ENCODE data around the gene METTL25.

Gene METTL25

DNA sequence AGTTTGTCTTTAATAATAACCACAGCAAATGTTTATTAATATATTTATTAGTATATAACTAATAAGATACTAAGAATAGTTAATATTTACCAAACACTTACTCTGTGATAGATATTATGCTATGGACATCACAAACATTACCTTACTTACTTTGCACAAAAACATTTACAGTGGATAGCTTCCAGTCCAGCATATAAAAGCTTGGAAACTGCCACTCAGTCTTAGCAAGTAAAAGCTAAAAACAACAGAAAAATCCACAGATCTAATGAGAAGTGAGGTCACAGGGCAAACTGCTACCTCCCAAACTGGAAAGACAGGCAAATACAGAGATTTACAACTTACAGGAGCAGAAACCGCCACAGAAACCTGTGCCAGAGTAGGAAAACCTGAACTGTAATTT lies 99.8 kb downstream of the METTL25 start:
- no peak for DNase-seq
- intact Hi-C loops (cut with DNase I): no loop called here

GRCh38 chr12:82461393-82461792 lies 103.1 kb downstream of the METTL25 start:
- intact Hi-C loops (cut with DNase I): no loop called here
- no peak for DNase-seq

DNA sequence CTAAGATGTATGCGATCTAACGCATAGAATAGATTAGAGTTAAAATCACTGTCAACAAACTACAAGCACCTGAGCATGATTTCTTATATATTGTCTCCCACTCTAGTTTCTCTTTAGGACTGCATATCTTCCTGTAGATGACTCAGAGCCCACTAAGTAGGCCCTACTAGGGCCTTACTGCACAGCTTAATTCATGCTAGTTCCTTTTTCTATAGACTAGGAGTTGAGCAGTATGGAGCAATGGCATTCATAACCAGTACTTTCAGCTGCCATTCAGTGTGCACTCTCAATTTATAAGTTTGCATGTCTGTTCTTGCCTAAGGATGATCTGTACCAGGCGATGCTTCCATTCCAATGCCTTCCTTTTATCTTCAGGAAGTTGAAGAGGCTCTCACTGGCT lies 103.5 kb downstream of the METTL25 start:
- no peak for DNase-seq
- intact Hi-C loops (cut with DNase I): no loop called here

GRCh38 chr12:82468563-82468962 lies 110.2 kb downstream of the METTL25 start:
- intact Hi-C loops (cut with DNase I): no loop called here
- DNase-seq: no peak

GRCh38 chr12:82470906-82471512 lies 112.7 kb downstream of the METTL25 start:
- intact Hi-C loops (cut with DNase I): no loop called here
- DNase-seq: no peak

GRCh38 chr12:82473111-82473754 lies 114.9 kb downstream of the METTL25 start:
- intact Hi-C loops (cut with DNase I): no loop called here
- no peak for DNase-seq

DNA sequence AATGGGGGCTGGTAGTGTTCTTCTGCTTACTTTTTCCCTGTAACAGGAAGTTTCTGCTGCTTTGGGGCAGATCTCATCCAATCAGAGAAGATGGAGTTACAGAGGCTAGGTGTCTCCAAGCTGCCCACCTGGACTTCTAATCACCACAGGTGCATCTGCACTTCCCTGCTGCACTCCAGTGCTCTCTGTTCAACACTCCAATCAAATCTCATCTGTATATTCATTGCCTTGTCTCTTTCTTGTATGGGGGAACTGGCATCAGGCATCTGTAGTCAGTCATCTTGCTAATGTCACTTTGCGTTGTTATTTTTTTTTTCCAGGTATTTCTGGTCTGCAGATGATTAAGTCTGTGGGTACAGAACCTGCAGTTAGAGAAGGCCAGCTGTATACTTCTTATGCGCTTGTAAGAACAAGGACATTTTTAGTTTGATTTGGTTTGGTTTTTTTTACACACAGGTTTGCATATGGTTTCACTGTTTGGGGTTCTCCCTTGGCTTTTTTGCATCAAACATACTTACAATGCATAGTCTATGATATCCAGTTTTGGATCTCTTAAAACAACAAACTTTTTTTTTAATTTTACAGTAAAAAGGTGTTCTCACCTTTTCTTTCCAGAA lies 116.0 kb downstream of the METTL25 start:
- intact Hi-C loops (cut with DNase I): no loop called here
- DNase-seq: no peak

DNA sequence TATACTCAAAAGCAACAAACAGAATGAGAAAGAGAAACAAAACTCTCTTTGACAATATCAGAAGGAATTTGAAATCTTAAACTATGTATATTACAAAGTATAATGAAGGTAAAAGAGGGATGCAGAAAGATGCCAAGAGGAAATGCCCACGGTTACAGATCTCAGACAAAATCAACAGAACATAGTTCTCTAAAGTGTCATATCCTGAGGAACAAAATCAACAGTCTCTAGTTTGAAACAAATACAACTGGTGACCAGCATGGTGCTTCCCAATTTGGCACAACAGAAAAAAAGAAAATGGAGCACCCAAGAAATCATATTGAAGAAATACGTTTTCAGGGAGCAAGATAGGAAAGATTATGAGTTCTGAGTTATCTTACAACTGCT lies 116.5 kb downstream of the METTL25 start:
- intact Hi-C loops (cut with DNase I): no loop called here
- DNase-seq: no peak

GRCh38 chr12:82475211-82475610 lies 116.9 kb downstream of the METTL25 start:
- intact Hi-C loops (cut with DNase I): no loop called here

DNA sequence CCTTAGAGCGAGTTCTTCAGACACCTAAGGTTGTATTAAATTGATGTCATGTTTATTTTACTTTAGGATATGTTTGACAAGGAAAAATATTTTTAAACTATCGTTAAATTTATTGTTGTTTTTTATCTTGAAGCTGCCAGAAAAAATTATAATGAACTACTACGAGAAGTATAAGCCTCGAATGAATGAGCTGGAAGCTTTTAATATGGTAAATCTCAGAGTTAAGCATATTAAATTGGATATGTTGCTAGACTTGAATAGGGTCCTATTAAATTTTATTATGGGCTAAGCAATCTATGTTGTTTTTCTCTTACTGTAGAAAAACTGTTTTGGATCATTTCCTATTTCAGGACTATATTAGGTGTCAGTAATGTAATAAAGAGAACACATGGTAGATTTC lies 118.2 kb downstream of the METTL25 start:
- DNase-seq: no peak
- intact Hi-C loops (cut with DNase I): no loop called here

More at GRCh38 chr12:82475211-82475610, 116.9 kb downstream of the METTL25 start:
- DNase-seq: no peak

DNA sequence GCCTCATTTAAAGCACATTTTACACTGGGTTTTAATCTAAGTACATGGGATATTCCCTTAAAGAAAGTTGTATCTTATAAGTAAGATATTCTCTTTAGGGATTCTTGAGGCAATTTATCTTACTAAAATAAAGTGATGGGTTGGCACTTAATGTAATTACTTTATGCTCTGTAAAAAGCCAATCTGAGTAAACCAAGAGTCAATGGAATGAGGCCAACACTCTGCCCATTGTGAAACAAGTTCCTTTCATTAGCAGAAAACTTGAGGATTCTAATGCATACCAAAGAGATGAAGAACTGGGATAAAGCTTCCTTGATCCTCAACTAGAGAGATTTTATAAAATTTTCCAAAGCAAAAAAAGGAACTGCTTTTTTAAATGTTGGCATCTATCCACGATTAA lies 121.2 kb downstream of the METTL25 start:
- DNase-seq: no peak
- intact Hi-C loops (cut with DNase I): no loop called here

DNA sequence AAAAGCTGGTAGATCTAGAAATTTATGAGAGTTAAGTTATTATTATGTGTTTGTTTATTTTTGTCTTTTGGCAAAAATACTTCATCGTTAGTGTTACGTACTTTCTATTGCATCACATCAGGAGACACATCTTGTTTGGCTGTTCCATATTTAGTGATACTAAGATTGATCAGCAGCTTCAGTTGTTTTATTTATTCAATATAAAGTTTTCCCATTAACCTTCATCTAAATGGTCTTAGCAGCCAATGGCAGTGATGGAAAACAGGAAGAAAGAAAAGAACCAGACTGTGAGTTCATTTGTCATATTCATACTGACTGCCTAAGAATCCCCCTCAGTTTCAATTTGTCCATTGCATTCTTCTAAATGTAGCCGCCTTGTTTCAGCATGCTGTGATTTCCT lies 122.3 kb downstream of the METTL25 start:
- intact Hi-C loops (cut with DNase I): no loop called here
- no peak for DNase-seq

- intact Hi-C loops (cut with DNase I): no loop called here
- no peak for DNase-seq
These were observed 123.6 kb downstream of the METTL25 start for GRCh38 chr12:82481954-82482353.

GRCh38 chr12:82486524-82487235 lies 128.4 kb downstream of the METTL25 start:
- DNase-seq: no peak
- intact Hi-C loops (cut with DNase I): no loop called here

DNA sequence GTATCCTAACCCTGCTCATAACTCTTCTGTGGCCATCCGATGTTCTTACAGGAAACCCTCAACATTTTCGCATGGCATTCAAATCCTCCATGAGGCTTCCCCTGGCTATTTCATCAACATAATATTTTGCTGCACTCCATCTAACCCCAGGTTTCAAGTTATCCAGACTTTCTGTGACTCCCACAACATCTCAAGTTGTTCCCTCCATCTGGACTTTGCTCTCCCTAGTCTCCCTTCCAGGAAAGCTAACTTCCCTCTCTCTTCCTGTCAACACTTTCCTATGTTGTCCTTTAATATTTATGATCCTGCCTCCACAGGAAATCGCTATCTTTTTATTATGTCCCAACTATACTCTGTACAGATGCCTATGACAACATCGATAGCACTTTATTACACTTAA lies 146.1 kb downstream of the METTL25 start:
- no peak for DNase-seq
- intact Hi-C loops (cut with DNase I): no loop called here

GRCh38 chr12:82505150-82505549 lies 146.8 kb downstream of the METTL25 start:
- no peak for DNase-seq
- intact Hi-C loops (cut with DNase I): no loop called here

DNA sequence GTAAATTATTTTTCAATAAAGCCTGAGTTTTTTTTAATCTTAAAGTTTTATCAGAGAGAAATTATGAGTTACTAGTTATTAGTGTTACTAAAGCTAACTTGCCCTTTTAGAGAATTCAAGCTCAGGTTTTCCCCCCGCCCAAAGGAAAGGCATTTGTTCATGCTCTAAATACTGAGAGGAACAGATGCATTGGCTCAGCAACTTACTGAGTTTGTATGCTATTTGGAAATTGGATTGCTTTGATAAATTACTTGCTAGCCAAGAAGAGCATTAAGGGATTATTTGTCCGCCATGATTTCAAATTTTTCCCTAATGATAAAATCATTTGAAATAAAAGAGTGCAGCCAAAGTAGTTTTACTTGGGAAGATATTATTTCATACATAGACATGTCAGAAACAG lies 149.4 kb downstream of the METTL25 start:
- no peak for DNase-seq
- intact Hi-C loops (cut with DNase I): no loop called here

DNA sequence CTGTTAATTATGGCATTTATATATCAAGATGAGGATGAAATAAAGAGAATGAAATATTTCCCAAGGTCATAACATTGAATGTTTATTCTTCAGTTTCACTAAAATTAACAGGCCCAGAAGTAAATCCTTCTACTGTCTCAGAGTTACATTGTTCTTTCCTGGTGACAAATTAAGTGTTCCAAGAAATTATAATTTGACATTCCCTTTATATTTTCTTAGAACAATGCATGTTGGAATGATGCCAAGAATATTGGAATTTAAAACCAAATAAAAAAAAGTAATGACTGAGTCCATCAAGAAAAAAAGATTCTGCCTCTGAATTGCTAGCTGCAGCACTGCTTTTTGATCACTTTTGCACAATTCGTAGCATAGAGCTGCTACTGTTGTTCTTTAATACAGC lies 152.1 kb downstream of the METTL25 start:
- intact Hi-C loops (cut with DNase I): no loop called here
- DNase-seq: no peak

DNA sequence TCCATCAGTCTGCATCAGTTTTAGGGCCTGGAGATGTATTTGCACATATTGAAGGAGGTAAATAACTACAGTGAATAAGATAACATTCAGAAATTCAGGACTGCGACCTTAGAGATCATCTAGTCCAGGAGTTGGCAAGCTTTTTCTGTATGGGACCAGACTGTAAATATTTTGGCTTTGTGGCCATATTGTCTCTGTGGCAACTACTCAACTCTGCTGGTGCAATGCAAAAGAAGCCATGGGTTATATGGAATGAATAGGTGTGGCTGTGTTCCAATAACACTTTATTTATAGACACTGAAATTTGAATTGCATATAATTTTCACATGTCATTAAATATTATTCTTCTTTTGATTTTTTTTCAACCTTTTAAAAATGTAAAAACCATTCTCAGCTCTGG lies 156.6 kb downstream of the METTL25 start:
- no peak for DNase-seq
- intact Hi-C loops (cut with DNase I): no loop called here

DNA sequence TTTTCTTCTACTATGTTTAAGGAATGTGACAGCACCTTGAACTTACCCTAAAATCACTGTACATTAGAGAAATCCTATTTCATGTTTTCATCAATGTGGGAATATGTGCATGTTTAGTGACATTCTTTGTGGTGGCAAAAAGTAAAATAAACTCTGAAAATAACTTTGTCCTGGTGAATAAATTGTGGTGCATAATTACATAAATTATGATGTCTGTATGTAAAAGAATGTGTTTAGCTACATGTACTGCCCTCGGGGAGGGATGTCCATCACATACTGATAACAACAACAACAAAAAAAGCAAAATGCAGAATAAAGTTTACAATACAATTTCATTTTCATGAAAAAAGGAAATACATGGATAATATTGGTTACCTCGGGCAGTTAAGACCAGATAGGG lies 157.3 kb downstream of the METTL25 start:
- intact Hi-C loops (cut with DNase I): no loop called here
- no peak for DNase-seq
